Mucosa of gallbladder (tissue), 1 donor: ENCODE results near the gene HLA-A. TPM values are rescaled to one million over a fixed set of nuclear protein-coding genes. Genes with fewer than 3 reads are reported as not detected.

Experiments used
- DNase-seq: peaks from one replicate; pipeline ENCODE4 v3.0.0-alpha.2; 2020; ENCODE audit warnings: low spot score
- total RNA-seq: library from RNA; stranded (reverse); gene quantifications from one replicate; pipeline ENCODE4 v1.2.1, GENCODE V29; 2021
- donor health status: DM: no; HTN: no; CAD: no.

Gene HLA-A
- total RNA-seq, 1 donor from 2014 or later, result 1,097 TPM

GRCh38 chr6:29986179-29986781, 43.9 kb downstream of the HLA-A start:
- DNase-seq, result no peak

GRCh38 chr6:29989211-29989610, 46.9 kb downstream of the HLA-A start:
- no peak for DNase-seq

- DNase-seq, result no peak
Measured at GRCh38 chr6:29990931-29991330, 48.6 kb downstream of the HLA-A start.

- no peak for DNase-seq
Measured at GRCh38 chr6:29992807-29993206, 50.5 kb downstream of the HLA-A start.

GRCh38 chr6:29994826-29995225, 52.5 kb downstream of the HLA-A start:
- DNase-seq, result no peak

GRCh38 chr6:29995340-29995777, 53.0 kb downstream of the HLA-A start:
- no peak for DNase-seq

Other genes with a start within 250 kb of the HLA-A start
- 87.3 TPM for gene HLA-F, start 219.1 kb upstream of the HLA-A start, total RNA-seq
- gene HLA-G, start 114.7 kb upstream of the HLA-A start, total RNA-seq, result 0.52 TPM
- 19.5 TPM for gene POLR1H, start 118.7 kb downstream of the HLA-A start, total RNA-seq
- gene PPP1R11, start 124.7 kb downstream of the HLA-A start, total RNA-seq, result 76.9 TPM
- 2.5 TPM for gene RNF39, start 133.2 kb downstream of the HLA-A start, total RNA-seq
- 3.1 TPM for gene TRIM31, start 170.6 kb downstream of the HLA-A start, total RNA-seq
- not detected for gene TRIM40, start 193.6 kb downstream of the HLA-A start, total RNA-seq
- gene TRIM10, start 218.7 kb downstream of the HLA-A start, total RNA-seq, result 5.4 TPM
- 19.6 TPM for gene TRIM15, start 221.0 kb downstream of the HLA-A start, total RNA-seq